ENCODE data around the gene CBARP.
A peak's percentile ranks its signal among the peaks of the same experiment; 100 is the strongest.

CBARP gene

DNA sequence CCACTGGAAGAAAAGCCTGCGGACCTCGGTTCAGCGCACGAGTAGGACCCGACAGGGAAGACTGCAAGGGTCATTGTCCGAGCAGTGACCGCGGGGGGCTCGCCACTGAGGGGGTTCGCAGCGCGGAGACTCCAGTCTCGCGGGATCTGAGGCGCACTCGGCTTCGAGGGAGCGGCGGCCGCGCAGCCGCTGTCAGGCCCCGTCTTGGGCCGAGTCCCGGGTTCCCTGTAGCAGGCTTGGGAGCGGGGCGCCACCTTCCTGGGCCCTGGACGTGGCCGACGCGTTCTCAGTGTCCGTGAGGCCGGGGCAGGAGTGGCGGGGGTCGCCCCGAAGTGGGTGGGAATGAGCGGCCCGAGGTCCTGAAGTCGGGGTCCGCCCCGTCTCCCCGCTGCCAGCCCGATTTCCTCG lies 37.1 kb upstream of the CBARP start:
- DNase-seq: no peak

DNA sequence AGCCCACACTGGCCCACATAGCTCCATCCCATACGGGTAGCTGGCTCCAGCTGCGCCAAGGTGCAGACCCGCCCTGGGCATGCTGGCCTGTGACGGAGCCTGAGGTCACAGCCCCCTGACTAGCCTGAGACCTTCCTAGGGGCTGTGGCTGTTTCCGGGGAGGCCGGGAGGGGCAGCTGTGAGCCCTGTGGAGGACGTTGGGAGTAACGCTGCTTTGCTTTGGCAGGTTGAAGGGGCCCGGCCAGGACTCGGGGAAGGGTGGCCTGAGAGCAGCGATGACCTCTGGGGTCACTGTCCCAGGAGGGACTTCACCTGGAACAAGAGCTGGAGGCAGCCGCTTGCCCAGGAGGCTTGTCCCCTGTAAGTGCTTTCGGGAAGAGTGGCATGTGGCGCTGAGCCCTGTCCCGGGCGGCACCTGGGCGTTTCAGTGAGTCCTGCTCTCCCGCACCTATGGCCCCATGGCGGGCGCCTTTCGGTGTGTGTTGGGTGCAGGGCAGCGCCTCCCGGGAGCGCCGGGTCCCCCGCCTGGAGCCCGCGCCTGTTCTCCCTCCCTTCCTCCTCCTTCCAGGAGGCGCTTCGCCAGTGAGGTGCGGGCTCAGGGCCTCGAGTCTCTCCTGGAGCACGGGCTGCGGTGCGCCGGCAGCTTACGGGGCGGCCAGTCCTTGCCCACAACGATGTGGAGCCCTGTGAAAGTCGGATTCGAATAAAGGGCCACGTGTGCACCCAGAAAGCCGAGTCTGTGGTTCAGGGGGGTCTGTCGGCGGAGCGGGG lies 36.5 kb upstream of the CBARP start:
- DNase-seq: no peak

DNA sequence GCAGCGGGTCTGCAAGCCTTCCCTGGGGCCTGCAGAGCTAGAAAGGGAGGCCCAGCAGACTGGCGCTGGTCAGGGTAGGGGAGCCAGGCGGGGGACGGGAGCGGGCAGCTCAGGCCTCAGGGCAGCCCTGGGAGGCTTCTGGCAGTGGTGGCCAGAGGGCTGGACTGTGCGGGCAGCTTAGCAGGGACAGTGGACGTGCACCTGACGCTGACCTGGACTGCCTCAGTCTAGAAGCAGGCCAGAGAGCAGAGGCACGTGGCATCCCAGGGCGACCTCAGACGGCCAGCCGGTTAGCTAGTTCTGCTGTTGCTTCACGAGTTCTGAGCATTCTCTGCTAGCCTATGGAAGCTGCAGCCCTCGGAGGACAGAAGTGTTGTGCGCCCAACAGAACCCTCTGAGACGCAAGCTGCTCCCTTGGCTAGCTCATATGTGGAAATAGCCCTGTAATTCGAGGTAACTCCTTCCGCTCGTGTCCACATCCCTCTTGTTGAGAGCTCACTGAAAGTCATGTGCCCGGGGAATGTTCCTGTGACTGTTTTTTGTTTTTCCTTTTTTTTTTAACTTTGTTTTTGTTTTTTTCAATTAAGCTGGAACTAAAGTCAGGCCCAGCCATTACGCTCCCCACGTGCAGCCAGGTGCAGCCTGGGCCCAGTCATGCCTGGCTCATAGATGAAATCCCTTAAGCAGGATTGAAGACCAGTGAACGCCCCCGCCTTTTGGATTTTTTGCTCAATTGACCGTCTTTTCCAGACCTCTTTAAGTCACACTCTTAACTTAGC lies 35.6 kb upstream of the CBARP start:
- DNase-seq: no peak

DNA sequence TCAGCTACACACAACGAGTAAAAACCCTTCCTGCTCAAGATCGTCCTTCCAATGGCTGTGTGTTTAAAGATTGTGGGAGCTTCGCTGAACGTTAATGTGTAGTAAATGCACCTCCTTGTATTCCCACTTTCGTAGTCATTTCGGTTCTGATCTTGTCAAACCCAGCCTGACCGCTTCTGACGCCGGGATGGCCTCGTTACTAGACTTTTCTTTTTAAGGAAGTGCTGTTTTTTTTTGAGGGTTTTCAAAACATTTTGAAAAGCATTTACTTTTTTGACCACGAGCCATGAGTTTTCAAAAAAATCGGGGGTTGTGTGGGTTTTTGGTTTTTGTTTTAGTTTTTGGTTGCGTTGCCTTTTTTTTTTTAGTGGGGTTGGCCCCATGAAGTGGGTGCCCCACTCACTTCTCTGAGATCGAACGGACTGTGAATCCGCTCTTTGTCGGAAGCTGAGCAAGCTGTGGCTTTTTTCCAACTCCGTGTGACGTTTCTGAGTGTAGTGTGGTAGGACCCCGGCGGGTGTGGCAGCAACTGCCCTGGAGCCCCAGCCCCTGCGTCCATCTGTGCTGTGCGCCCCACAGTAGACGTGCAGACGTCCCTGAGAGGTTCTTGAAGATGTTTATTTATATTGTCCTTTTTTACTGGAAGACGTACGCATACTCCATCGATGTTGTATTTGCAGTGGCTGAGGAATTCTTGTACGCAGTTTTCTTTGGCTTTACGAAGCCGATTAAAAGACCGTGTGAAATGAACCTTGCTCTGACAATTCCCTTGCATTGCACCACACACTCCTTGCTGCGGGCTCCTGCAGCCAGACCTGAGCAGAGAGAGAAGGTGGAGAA lies 34.8 kb upstream of the CBARP start:
- DNase-seq: no peak

DNA sequence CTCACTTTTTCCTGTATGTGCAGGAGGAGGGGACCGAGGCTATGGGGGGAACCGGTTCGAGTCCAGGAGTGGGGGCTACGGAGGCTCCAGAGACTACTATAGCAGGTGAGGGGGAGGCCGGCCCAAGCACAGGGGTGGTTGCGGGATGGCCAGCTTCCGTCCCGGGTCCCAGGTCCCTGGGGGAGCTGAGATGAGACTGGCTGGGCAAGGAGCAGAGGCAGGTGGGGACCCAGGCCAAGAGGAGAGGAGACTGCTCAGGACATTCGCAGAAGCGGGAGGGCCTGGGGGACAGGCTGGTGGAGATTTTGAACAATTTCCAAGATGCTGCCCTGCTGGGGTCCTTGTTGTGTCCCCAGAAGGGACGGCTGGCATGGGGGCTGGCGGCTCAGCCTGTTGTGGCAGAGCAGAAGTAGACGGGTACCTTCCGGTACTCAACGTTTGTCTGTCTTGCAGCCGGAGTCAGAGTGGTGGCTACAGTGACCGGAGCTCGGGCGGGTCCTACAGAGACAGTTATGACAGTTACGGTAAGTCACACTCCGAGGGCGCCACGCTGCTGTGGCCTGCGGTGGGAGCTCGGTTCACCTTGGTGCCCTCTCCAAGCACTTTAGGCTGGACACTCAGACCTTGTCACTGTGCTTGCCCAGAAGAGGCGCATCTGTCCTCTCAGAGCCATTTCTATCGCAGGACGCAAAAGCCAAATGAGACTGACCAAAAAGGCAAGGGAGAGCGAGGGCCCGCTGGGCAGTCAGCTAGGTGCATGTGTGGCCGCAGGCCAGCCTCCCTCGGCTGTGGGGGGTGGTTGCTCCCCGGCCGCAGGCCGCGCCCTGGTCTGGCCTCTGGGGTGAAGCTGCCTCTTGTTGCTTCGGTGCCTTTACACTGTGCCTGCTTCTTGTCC lies 34.0 kb upstream of the CBARP start:
- no peak for DNase-seq

DNA sequence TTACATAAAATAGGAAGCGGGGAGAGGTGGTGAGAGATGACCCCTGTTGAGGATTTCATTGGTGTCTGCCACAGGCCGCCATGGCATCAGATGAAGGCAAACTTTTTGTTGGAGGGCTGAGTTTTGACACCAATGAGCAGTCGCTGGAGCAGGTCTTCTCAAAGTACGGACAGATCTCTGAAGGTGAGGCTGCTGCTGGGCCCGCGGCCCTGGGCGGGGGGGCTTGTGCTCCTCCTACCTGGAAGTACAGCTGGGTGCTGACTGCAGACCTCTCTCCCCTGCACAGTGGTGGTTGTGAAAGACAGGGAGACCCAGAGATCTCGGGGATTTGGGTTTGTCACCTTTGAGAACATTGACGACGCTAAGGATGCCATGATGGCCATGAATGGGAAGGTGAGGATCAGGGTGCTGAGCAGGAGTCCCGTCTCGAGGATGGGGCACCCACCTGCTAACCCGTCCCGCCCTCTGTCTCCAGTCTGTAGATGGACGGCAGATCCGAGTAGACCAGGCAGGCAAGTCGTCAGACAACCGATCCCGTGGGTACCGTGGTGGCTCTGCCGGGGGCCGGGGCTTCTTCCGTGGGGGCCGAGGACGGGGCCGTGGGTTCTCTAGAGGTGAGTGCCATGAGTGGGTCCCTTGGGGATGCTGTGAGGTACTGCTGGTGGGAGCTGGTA lies 33.2 kb upstream of the CBARP start:
- no peak for DNase-seq

DNA sequence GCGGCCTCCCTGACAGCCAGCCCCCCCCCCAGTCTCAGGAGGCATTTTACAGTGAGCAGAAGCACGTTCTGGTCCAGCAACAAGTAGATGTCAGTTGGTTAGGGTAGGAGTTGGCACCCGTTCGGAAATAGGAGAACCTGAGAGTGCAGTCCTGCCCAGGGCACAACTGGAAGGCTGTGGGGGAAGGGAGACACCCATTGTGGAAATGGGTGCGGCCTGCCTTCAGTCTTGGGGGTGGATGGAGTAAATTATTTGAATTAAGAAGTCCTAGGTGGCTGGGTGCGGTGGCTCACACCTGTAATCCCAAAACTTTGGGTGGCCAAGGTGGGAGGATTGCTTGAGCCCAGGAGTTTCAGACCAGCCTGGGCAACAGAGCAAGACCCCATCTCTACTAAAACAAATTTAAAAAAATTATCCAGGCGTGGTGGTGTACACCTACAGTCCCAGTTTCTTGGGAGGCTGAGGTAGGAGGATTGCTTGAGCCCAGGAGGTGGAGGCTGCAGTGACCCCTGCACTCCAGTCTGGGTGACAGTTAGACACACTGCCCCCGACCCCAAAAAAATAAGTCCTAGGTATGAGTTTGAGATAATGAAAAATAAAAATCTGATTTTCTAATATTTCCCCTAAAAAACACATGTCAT lies 32.5 kb upstream of the CBARP start:
- DNase-seq: no peak

DNA sequence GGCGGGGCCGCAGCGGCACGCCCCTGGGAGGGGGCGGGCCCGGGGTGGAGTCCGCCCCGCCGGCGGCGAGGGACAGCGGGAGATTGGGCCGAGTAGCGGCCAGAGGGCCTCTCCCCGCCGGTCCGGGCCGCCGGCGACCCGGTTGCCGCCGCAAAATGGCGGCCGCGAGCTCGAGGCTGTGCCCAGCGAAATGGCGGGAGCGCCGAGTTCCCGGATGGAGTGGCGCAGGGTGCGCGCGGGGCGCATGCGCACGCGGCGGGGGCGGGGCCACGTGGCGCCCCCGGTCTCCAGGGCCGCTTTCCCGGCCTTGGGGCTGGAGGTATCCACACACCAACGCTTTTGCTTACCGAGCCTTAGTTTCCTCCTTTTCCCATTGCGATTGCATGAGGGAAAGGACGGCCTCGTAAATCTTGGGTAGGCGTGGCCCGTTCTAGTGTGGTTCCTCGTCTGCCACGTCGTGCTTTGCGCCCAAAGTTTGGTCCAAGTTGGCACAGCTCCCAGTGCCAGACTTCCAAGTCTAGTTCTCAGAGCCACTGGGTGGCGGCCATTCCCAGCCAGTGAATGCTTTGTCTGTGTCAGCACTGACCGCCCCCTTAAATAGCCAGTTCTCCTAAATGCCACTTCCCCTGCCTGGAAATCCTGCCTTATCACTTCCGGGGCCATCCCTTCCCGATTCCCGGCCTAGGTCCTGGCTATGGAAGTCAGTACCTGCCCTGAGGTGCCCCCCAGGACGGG lies 31.8 kb upstream of the CBARP start:
- DNase-seq: no peak

DNA sequence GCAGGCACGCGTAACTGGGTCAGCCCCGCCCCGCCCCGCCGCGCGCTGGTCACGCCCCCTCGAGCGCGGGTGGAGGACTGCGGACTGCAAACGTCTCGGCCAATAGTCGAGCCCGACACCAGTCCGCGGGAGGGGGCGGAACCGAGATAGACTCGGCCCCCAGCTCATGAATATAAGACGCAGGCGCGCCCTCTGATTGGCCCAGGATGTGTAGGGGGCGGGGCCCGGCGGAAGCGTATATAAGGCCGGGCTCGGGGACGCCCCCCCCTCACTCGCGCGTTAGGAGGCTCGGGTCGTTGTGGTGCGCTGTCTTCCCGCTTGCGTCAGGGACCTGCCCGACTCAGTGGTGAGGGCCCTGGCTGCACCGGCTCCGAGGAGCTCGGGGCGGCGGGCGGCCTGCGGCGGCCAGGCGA lies 31.3 kb upstream of the CBARP start, which contains the start of gene CIRBP:
Gene CIRBP, plus strand, starts transcription at position 268 of the 413 bp plus-strand sequence. CDS start 1,602 bp downstream, outside the sequence.
- DNase-seq: peak; percentile 77

DNA sequence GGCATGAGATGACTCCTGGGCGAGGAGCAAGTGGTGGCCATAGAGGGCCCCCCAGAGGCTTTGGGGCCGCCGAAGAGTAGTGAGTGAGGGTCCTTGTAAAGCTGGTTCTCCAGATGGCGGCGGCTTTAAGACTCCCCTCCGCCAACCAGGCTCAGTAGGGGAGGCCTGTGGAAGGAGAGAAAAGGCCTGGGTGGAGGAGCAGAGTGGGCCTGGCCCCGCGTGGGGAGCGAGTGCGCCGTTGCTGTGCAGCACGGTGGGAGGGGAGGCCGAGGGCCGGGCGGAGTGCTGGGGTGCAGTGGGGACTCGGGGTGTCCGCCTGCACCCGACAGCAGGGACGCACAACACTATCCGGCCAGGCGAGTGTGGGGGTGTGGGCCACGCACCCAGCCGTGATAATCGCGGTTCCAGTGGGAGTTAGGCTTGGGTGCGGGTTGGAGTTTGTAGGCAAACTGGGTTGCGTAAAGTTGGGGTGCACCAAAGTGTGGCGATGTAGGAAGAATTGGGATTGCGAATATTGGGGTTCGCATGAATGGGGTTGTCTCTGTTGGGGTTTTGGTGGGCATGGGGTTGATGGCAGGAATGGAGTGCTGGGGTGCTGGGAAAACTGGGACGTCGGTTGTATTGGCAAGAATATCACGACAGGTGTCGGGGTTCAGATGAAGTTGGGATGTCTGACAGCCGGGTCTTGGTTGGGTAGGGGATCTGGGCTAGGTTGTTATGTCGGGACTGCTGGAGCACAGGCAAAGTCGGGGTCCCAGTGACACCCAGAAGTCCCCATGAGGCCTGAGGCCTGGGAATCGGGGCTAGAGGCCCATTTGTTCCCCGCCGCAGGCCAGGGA lies 30.6 kb upstream of the CBARP start:
- no peak for DNase-seq

DNA sequence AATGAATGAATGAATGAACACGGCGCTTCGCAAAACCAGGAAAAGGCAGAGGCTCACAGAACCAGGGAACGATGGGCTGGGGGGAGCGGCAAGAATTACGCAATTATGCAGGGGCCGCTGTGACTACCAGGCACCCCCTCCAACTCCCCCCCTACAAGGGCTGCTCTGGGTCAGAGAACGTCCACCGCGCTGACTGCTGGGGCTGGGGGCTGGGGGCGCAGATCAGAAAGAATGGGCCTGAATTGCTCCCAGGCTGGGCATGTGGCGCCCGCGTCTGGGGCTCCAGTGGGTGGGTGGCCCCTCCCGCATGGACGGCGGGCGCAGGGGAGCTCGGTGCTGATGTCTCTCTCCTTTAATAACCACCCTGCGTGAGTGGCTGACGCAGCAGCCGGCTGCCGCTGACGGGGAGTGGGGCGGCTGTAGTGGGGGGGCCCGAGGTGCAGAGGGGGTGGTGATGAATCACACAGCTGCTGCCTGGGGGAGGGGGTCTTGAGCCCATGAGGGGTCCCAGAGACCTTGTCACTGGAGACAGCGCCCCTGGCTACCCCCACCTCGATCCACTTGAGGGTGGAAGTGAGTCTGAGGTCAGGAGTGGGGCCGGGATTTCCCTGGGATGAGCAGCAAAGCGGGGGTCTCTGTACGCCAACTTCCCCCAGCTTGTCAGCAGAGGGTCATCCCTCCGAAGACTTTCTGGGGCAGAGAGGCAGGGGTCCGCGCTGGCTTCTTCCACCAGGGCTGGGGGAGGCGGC lies 29.8 kb upstream of the CBARP start:
- DNase-seq: no peak

DNA sequence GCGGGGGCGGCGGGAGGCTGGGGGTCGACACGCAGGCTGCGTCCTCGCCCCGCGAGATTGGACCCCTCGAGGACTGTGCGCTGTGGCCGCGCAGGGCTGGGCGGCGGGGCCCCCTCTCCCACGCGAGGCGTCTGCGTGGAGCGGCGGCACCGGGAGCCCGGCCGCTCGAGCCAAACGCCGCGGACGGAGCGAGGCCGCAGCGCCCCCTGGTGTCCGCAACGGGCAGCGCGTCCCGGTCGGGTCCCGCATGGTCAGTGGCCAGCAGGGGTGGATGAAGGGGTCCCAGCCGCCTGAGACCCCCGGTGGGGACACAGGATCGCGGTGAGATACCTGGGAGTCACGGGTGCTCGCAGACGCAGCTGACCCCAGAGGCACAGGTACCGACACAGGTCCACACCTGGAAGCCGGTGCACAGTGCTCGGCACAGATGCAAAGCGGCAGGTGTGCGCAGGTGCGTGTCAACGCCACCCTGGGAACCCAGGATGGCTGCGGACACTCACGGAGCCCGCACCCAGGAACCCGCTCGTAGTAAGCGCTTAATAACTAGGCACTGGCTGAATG lies 29.2 kb upstream of the CBARP start:
- no peak for DNase-seq

DNA sequence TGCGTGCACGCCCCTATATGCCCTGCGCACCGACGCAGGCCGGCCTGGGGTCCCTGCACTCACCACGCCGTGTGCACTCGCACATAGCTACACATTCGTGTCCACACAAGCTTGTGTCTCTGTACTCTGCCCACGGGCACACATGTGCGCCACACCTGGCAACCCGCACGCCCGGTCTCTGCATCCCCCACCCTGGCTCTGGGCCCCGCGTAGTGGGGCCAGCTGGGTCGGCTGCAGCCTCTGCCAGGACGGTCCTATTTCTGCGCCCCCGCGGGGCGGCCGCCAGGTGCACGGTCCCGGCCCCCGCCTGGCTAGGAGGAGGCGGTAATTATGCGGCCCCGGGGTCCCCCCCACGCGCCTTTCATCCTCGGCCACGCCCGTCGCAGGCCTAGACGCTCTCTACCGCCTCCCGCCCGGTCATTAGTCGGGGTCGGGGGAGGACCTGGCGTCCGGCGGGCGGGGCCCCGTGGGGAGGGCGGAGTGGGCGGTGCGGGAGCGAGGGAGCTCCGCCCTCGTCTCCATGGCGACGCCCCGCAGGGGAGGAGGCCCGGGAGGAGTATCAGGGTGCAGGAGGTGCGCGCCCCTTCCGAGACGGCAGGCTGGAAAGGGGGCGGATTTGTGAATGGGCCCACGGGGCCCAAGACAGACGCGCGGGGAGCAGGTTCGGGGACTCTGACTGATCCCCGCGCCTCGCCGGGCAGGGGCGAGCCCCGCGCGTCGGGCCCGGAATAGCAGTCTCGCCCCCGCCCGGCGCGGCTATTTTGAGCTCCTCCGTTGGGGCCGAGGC lies 28.5 kb upstream of the CBARP start:
- no peak for DNase-seq

DNA sequence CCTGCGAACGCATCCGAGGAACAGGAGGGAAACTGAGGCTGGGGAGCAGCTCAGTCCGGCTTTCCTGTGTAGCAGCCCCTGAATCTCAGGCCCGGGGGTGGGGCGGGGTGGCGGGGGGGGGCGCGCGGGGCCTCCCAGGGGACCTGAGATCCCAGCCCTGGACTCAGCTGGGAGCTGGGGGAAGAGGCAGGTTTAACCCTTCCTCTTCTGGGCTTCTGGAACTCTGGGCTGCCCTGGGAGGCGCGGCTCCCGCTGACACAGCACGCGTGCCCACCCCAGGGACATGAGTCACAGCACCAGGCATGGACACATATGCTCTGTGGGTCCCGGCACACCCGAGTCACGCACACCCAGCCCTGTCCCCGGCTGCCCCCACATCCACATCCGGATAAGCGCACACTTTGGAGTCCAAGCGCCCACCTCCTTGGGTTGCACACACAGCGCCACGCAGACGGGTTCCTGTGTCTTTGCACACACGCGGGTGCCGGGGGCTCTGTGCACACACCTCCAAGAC lies 27.9 kb upstream of the CBARP start:
- no peak for DNase-seq

DNA sequence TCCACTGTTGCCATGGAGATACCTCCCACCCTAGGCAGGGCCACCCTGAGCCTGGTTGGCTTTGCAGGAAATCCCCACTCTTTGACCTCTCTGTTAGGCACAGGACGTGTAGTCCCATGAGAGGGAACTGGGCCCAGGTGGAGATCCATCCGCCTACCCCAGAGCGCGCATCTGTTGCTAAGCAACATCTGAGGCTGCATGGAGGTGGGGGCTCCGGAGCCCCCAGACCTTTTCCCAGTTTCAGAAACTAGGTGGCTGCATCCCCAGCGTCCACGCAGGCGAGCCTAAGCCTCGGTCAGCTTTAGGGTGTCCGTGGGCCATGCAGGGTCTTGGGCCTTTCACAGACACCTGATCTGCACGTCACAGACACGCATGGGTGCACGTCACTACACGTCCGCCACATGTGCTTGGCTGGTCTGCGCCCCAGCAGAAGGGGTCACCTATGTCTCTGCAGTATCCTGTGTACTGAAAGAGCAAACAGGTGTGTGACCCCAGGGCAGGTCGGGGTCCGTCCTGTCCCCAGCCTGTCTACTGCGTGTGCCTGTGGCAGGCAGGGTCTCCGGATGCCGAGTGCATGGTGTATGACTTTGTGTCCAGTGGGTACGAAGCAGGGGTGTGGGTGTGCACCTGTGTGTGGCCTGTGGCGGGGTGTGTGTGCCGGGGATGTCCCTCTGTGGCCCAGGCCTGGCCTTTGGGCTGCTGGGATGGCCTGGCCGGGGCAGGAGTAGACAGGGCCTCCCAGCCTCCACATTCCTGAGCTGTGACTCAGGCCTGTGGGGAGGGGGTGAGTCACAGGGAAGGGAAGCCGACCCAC lies 27.2 kb upstream of the CBARP start:
- DNase-seq: no peak

DNA sequence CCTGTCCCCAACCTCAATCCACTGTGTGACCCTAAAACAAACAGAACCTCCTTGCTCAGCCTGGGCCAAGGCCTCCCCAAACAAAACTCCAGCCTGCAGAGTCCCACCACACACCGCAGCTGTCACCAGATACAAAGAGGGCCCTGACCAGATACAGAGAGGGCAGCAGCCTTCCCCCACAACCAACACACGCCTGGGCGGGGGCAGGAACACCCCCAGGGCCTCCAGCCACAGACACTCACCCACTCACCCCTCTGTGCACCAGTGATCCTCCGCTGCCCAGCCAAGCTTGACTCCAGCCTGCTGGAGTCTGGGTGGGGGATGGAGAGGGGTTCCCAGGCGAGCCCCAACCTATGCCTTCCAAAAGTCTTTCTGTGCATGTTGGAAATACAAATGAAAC lies 25.4 kb upstream of the CBARP start:
- DNase-seq: no peak
